Activated CD4-positive, alpha-beta T cell treated with anti-CD3 and anti-CD28 coated beads, Interleukin-2, amount 50 U/mL, for 1 hour (primary cell): ENCODE measurements around the gene GID8.
A peak's percentile ranks its signal among the peaks of the same experiment; 100 is the strongest.
"Not testable (repeated sequence)": the region's sequence is repeated elsewhere in the genome, so short reads cannot be mapped to it uniquely, and the experiment has no call there.

Source experiments
- DNase-seq: peaks from one replicate; pipeline ENCODE4 v3.0.0-alpha.2; 2020

GID8 gene

DNA sequence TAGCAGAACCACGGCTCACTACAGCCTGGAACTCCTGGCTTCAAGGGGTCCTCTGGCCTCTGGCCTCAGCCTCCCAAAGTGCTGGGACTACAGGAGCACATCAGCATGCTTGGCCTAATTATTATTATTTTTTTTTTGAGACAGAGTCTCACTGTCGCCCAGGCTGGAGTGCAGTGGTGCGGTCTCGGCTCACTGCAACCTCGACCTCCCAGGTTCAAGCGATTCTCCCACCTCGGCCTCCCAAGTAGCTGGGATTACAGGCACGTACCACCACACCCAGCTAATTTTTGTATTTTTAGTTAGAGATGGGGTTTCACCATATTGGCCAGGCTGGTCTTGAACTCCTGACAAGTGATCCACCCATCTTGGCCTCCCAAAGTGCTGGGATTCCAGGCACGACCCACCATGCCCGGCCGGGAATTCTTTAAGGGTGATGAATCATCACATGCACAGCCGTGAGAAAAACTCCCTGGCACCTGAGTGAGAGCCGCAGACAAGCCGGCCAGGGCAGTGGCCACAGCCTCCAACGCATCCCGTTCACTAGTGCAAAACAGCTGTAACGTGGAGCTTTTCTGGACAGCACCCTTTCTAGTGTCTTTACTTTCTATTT lies 14.8 kb upstream of the GID8 start:
- DNase-seq, result not testable (repeated sequence)

DNA sequence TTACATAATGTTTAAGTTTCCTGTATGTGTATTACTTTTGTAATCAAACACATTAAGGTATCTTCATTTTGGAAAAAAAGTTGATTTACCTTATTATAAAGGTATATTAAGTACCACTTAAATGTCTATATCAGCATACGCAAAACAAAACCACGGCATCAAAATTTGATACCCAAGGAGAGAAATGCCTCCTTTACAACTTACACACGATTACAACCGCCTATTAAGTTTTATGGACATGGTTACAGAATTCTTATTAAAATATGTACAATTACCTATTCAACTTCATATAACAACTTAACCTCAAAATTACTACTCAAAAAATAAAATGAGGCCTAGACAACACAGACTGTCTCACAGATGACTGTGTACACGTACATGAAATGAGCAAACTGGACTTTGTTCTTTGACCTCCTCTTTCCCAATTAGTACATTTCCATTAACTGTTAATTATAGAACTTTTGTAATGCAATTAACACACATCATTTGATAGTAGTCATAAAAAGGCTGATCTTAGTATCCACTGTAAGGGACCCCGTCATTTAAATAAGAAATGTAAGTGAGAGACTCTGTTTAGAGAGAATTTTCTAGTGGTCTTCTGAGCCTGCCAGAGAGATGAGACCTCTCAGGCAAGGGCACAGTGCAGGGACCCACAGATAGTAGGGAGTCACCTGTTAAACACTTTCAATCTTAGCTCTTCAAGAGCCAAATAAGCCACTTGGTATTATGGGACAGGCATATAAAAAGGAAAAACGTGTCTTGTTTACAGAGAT lies 14.1 kb upstream of the GID8 start:
- DNase-seq, result no peak

DNA sequence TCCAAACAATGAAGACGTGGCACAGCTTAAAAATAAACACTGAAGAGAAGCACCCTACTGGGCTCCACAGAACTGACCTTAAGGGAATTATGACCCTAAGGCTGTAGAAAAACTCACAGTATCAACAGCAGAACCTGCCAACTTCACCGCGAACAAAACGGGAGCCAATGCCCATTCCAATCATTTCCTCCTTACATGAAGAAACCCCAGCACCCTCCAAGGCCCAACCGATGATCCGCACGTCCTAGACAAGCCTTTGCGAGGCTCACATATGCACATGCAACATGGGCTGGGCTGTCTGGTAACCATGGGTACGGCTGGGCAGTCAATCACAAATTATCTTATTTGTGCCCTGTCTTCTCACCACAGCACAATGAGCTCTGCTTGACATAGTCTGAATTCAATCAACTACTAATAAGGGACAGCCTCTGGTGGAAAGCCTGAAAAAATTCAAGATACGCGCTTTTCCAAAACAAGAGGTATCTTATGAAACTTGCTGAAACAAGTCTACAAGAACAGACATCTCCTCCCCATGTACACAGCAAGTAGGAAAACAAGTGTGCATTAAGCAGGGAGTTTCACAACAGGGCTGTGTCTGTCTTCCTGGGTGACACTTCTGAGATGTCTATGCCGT lies 13.4 kb upstream of the GID8 start:
- peak; percentile 43 for DNase-seq

DNA sequence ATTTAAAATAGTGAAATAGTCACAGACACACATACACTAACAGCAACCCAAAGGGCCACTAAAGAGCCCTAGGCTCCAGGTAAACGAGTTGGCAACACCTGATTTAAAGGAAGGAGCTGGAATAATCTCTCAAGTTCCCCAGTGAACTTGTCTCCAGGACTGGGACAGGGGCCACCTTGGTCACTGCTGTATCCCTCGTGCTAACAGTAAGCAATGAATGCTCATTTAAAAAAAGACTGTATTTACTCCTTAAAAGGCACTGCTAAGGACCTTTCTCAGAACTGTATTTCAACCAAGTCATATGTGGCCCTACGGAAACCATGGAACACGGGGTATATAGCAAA lies 12.9 kb upstream of the GID8 start:
- no peak for DNase-seq

DNA sequence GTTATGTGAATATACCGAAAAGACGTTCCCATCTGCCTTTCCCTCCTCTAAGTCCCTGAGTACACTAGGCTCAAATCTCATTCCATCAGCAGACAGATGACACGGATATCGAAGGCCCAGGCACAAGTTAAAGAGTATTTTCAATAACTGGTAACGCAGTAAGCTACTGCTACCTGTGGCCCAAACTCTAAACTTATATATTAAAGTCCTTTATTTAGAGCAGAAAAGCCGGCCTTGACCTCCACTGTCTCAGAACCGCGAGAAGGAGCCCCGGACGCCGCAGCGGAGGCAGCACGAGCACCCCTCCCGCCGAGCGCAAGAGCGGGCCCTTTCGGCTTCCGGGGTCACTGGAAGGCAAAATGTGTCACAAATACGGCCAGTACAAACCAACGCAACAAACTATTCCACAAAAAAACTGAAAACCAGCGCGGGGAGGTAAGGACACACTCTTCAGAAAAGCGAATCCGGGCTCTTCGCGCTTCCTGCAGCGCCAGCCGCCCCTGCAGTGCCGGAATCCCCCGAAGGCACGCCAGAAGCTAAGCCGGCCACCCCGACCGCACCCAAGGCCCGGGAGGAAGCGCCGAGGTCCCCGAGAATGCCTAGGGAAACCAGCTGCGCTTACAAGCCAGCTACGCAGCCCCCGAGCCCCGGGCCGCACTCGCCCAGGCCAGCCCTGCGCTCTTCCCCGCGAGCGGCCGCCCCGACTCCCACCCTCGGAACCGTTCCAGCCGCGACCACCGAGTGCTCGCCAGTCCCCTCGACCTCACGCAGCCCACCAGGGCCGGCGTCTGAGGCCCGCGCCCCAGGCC lies 12.3 kb upstream of the GID8 start:
- peak; percentile 48 for DNase-seq

DNA sequence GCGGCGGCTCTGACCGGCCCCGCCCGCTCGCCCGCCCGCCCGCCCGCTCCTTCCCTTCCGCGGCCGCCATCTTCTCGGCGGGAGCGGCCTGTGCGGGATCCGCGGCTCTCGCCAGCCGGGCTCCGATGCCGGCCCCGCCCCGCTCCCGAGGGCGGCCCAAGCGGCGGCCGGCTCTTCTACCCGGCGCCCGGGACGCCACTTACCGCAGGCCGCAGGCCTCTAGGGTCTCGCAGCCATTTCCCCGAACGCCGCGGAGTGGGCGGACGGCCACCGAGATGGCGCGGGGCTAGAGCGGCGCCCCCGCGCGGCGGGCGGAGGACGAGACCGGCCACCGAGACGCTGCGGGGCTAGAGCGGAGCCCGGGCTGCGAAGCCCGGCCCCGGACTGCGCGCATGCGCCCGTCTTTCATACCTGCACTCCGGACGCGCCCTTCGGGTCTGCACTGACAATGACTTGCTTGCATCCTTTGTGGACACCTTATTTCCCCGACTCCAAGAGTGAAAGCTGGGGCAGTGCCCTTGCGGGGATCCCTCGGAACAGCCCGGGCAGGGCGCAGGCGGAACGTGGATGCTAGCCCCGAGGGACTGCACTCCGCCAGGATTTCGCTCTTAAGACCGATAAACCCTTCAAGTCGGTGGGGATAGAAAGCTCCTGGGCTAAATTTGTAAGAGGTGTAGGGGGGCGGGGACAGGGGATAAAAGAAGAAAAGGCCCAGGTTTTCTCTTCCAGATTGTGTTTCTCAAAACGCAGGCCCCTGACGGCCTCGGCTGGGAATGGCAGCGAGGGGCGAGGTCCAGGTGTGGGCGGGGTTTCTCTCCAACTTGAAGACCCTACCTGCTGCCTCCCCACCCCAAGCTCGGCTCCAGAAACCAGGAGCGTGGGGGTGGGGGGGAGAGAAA lies 11.5 kb upstream of the GID8 start, which contains the start of gene DIDO1:
TSS of gene DIDO1 (minus strand) at position 277 of the 899 bp plus-strand sequence.
- peak; percentile 87 for DNase-seq

DNA sequence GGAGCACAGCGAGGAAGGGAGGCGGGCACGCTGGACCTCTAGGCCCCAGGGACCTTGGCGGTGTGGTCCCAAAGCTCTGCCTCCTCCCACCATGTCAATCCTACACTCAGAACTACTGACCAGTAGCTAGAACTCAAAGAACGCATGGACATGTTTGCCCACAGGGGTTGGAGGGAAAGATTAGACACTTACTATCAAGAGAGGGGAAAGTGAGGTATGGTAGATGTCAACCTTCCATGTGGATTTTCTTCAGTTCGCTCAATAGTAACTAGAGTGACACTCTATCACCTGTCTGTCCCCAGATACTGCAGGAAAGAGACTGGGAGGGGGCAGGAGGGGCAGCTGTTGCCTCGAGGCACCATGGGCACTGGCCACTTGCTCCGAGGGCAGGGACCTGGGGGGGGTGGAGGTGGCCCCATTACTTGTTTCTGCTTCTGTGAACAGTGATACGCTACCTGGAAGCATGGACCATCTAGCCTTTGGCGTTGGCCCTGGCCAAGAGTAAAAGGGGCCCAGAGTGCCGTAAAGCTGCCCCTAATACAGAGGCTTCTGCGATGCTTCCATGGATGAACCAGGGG lies 10.7 kb upstream of the GID8 start:
- DNase-seq, result no peak

DNA sequence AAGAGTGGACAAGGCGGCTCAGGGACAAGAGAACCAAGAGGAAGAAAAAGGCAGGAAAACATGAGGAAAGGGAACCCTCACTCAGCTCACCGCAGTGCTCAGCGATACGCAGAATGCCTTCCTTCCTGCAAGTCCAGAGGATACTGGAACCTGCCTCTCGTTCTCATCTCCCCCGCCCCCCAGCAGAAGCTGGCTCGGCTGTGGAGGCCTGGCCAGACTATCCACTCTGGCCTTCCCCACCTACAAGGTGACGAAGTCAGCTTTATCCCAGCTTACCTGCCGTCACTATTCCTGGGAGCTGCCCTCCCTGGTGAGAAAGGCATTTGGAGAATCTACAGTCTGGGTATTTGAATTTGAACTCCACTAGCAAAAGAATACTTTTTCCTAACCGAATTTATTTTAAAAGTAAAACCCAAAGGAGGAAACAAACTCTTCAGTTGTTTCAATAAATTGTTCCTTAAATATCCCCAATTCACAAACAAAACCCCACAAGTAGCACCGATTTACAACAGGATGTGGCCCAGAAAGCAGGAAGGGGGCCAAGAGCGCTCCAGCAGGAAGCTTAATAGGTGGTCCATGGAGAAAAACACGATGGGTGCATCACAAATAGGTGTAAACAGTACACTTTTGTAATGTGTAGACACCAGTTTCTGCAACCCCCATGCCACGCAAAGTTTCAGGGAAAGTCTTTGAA lies 9.6 kb upstream of the GID8 start:
- no peak for DNase-seq

DNA sequence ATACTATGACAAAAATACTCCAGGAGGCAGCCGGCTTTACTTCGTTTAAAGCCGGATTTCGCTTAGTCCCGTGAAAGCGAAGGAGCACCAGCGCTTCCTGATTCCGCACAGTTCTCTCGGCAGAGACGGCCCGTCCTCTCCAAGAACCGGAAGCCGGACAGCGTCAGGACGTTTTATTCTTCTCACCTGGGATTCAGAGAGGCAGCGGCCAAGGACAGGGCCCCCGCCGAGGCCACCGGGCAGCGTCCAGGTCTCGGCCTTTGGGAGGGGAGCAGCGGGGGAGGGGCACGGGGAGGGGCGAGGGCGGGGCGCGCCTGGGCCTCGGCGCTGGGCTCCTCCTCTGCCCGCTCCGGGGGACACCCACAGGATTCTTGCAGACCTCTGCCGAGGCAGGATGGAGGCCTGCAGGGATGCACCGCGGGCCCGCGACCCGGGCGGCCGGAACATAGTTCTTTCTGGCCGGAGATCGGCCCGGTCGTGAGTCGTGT lies 8.9 kb upstream of the GID8 start:
- DNase-seq, result peak; percentile 43

DNA sequence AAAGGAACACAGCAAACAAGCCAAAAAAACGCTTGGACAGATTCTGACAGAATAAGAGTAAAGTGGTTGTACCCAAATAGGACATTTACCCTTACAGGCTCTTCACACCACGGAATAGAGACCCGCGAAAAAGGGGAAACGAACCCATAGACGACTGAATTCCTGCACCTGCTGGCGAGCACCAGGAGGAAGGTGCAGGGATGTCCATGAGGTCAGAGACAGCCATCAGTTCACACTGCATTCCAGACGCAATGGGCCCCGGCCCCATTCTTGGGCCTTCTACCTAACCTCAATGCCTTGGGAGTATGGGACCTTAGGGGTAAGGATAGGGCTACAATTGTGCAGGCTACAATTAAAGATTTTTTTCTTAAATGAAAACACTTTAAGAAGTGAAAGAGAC lies 6.5 kb upstream of the GID8 start:
- DNase-seq, result no peak

DNA sequence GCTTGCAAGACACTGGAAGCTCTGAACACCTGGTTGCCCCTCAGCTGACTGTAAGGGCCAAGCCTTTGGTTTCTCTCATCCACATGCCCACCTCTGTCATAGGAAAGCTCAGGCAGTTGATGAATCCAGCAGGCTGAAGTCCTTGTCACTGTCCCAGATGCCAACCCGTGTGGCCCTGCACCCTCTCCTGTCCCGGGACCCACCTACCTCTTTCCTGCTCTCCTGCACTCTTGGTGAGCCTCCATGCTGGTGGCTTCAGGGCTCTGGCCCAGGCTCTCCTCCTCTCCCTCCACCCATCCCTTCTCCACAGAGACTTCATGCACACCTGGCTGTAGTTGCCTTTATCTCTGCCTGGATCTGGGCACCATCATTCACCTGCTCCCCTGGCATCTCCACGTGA lies 4.0 kb upstream of the GID8 start:
- DNase-seq, result no peak

DNA sequence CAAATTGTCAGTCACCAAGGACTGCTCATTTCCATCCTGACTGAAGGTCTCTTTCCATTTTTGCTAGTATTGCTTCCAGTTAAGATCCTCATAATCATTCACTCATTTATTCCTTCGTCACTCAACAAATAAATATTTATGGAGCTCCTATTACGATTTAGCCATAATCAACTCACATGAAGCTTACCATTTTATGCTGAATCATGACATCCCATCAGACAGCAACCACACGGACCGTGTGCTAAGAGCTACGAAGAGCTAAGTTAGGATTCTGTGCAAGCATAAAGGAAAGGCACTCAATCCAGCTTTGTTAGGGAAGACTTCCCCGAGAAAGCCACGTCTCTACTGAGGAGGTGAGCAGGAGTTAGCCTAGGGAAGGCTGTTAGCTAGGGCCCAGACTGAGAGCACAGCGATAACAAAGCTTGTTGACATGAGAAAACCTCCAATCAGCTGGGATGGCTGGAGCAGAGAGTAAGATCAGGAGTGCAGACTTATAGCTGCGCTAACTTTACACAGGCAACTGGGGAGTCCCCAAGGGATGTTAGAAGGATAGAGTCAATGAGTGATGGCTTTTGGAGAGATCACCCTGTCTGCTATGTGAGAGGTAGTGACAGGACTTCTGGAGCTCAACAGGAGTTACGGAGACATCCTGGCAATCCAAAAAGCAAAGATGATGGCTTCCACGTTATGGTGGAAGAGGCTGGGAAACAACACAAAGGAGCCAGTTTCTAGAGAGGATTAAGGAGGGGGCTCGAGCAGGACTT lies 2.6 kb upstream of the GID8 start:
- no peak for DNase-seq

DNA sequence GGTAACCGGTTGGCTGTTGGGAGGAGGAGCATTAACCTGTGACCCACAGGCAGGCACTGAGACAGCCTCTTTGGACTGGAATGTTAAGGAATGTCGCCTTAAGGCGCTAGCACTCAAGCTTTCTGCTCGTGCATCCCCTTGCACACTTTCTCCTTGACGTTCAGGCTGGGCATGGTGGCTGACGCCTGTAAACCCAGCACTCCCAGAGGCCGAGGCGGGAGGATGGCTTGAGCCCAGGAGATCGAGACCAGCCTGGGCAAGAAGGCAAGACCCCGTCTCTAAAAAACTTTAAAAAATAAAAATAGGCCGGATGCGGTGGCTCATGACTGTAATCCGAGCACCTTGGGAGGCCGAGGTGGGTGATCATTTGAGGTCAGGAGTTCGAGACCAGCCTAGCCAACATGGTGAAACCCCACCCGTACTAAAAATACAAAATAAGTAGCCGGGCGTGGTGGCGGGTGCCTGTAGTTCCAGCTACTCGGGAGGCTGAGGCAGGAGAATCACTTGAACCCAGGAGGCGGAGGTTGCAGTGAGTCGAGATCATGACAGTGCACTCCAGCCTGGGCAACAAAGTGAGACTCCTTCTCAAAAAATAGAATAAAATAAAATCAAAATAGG lies 1.9 kb upstream of the GID8 start:
- DNase-seq, result no peak

DNA sequence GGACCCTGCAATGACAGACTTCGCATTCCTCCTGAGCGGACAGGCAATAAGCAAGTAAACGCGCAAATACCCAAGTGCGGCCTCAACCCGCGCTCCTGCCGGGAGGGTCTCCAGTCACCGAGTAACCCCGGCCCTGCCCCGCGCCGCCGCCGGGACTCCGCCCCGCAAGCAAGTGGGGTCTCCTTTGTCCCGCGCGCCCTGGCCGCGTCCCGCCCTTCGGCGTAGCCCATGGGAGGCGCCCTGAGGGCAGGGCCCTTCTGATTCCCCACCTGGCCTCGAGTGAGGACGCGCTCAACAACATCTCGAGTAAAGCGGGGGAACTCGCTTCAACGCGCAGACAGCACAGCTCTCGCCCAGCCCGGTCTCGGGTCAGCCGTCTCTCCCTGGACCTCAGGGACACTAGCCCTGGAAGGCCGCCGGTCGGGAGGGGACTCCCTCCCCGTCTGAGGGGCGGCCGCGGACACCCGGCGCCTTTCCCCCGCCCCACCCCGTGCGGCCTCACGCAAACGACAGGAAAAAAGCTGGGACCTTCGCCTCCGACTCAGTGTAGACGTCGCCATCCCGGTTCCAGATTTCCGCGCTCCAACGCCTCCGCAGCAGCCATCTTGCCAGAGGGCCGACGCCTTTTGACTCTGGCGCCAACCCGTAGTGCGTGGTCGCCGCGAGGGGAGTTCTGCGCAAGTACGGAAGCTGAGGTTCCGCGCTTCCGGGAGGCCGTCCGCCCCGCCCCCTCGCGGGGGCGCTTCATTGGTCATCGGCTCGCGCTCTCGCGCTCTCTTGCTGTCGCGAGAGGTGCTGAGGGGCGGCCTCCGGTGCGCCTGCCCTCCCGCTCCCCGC lies 461 bp upstream of the GID8 start:
- peak; percentile 97 for DNase-seq

DNA sequence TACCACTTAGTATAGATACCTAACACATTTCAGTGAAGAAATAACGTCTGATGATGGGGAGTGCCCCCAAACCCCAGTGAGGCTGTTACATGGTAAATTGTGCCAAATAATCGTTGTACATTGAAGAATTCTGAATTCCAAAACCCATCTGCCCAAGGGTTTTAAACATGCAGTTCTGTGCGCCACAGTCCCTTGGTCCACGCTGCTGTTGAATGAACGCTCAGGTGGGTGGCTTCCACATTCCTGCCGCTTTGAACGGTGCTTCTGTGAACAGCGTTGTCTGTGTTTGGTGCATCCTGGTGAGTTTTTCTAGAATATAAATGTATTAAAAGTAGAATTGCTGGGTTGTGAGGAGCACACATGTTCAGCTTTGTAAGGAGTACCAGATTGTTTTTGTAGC lies 2.9 kb downstream of the GID8 start:
- no peak for DNase-seq

DNA sequence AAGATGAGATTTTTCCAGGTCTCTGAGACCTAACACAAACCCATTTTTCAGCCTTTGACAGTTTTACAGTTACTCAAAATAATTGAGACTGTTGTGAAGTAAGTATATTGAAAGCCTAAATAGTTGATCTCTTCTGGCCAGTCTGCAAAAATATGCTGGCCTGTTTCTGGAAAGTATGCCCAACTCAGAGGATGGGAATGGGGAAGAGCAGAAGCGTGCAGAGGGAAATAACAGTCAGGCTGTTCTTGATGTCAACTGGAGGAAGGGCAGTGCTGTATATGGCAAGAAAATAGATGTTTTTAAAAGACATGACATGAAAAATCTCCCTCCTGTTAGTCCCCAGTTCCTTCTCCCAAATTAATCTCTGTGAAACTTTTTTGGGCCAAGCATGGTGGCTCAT lies 3.8 kb downstream of the GID8 start:
- DNase-seq, result no peak

DNA sequence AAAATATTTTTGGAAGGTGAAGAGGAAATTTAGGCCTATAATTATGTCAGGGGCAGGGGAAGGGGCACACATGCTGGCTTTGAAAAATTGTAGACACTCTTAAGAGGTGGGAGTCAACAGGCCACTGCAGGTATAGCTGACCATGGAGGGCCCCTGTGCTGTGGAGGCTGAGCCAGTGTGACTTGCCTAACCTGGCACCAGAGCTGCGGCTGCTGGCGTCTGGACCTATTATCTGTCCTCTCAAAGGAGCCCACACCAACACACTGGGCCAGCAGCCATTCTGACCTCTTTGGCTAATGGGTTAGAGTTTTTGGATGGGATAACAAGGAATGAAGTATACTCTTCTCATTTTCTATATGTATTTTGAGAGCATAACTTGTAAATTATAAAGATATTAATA lies 4.5 kb downstream of the GID8 start:
- no peak for DNase-seq

DNA sequence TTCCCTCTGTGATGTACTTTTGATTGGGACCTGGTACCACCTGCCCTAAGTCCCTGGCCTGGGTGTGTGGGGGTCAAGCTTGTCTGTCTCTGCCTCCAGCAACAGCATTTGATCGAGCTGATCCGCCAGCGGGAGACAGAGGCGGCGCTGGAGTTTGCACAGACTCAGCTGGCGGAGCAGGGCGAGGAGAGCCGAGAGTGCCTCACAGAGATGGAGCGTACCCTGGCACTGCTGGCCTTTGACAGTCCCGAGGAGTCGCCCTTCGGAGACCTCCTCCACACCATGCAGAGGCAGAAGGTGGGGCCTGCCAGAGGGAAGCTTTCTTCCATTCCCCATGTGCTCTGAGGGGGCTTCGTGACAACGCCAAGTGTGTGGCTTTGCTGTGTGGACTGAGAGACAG lies 5.4 kb downstream of the GID8 start:
- no peak for DNase-seq

DNA sequence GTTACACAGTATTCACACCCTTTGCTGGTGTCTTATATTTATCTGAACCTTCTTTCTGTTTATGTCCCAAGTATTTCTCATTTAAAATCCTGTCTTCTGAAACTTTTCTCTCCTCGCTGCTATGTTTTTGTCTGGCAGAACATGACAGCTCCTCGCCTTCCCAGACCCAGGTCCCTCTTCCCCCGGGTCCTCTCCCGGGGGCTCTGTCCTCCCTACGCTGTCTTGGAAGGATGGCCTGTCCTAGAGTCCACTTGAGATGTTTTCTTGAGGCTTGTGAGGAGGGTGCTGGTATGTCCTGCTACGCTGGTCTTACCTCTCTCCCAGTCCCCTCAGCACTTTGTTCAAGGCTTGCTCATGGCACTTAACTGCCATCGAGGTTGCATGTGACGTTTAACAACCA lies 6.2 kb downstream of the GID8 start:
- DNase-seq, result no peak
